Body of pancreas (tissue), 4 donors: ENCODE data around the gene ZNF581.
A peak's percentile ranks its signal among the peaks of the same experiment; 100 is the strongest.

ENCODE experiments used
- POLR2A ChIP-seq, 3 donors: fragments of 450-650 bp; IDR thresholded peaks; one replicate each; pipeline ENCODE4 v1.6.1; 2016; ENCODE audit warnings: antibody characterized with exemption in 3 of 3, mild to moderate bottlenecking in 2 of 3
- TF ChIP-seq, protein P1 (sequence below), 7 experiments: fragments of 450-650 bp in 4 of 7; fragments of 200-600 bp in 3 of 7; sonication (generic) in 3 of 7; IDR thresholded peaks; one replicate each; pipeline ENCODE4 v1.5.1; 2016 to 2019; ENCODE audit warnings: antibody characterized with exemption in 7 of 7

- TF ChIP-seq, protein P1, sequence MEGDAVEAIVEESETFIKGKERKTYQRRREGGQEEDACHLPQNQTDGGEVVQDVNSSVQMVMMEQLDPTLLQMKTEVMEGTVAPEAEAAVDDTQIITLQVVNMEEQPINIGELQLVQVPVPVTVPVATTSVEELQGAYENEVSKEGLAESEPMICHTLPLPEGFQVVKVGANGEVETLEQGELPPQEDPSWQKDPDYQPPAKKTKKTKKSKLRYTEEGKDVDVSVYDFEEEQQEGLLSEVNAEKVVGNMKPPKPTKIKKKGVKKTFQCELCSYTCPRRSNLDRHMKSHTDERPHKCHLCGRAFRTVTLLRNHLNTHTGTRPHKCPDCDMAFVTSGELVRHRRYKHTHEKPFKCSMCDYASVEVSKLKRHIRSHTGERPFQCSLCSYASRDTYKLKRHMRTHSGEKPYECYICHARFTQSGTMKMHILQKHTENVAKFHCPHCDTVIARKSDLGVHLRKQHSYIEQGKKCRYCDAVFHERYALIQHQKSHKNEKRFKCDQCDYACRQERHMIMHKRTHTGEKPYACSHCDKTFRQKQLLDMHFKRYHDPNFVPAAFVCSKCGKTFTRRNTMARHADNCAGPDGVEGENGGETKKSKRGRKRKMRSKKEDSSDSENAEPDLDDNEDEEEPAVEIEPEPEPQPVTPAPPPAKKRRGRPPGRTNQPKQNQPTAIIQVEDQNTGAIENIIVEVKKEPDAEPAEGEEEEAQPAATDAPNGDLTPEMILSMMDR (IDR thresholded peaks at IDR 0.05) = no peak
- peak in 2 of 3 donors; percentile 51 to 53 for TF ChIP-seq POLR2A (IDR thresholded peaks at IDR 0.05)
These were observed 44.6 kb upstream of the ZNF581 start for GRCh38 chr19:55598719-55599467.
